Mucosa of descending colon (tissue), 3 donors: ENCODE data around the gene SLC7A6. TPM values are rescaled to one million over a fixed set of nuclear protein-coding genes. Genes with fewer than 3 reads are reported as not detected.

Experiments used
- ATAC-seq: fragments of 200-7000 bp; cut with Tn5 transposase; one replicate; pipeline ENCODE4 v1.9.1; 2020; ENCODE audit warnings: mild to moderate bottlenecking, moderate library complexity
- DNase-seq, 3 donors: peaks; one replicate each; pipeline ENCODE4 v3.0.0-alpha.2; 2020
- H3K36me3 ChIP-seq: fragments of 200-600 bp; one replicate; pipeline ENCODE4 v1.8.0; 2021; ENCODE audit warnings: low read depth, mild to moderate bottlenecking
- H3K4me1 ChIP-seq: fragments of 200-600 bp; one replicate; pipeline ENCODE4 v1.8.0; 2021; ENCODE audit warnings: low read depth, mild to moderate bottlenecking
- H3K4me3 ChIP-seq: fragments of 200-600 bp; one replicate; pipeline ENCODE4 v1.8.0; 2021; ENCODE audit warnings: mild to moderate bottlenecking
- H3K9me3 ChIP-seq: fragments of 200-600 bp; one replicate; pipeline ENCODE4 v1.8.0; 2021; ENCODE audit warnings: mild to moderate bottlenecking
- intact Hi-C, 2 donors: fragments of 100-400 bp; cut with DNase I in 1 of 2; cut with micrococcal nuclease in 1 of 2; formaldehyde crosslinking; loops; one replicate each; pipeline versions ENCODE4 v1.11.0 to v1.11.1; 2022; cut with DNase I, micrococcal nuclease
- total RNA-seq, 3 donors: library from RNA; stranded (reverse); fragmentation: NEBNext Ultra II Directional in 2 of 3; extraction: Animal tissue kit (Norgen Biotek cat#: 25700) in 2 of 3; gene quantifications; one replicate each; pipeline versions ENCODE4 v1.2.1 to v1.2.4, GENCODE V29; 2021 to 2023
- TF ChIP-seq, protein P1 (sequence below): fragments of 200-600 bp; IDR thresholded peaks from one replicate; pipeline ENCODE4 v1.8.0; 2022; ENCODE audit warnings: antibody characterized with exemption, mild to moderate bottlenecking
- donor health status: DM: no; HTN: no; CAD: no; lungs with moderate emphysema.
- donor health status: DM: no; HTN: no; CAD: no.
- donor health status: DM: no; HTN: yes; CAD: no.

Gene SLC7A6
- total RNA-seq, 3 donors from 2014 or later, result 35.0 to 41.4 (median 37.2) TPM

DNA sequence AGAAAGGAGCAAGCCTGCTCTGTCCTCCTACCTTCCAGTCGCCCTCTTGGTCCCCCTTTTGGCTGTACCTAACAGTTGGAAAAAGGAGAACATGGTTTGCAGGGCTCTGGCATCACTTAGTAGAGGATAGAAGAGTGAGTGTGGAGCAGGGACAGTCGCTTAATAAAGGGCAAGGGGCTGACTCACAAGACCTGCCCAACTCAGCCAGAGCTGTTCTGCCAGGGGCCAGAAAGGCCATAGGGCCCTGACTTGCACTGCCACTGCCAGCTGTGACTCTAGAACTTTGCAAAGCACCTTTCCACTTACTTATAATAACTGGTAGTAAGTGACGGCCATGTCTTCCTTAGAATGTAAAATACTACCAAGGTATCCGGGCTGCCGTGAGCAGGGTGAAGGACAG, 60.0 kb downstream of the SLC7A6 start:
- no peaks in the 10 kb centered on the region for H3K9me3 ChIP-seq
- intact Hi-C loops, result no loop called here
- TF ChIP-seq, protein P1, sequence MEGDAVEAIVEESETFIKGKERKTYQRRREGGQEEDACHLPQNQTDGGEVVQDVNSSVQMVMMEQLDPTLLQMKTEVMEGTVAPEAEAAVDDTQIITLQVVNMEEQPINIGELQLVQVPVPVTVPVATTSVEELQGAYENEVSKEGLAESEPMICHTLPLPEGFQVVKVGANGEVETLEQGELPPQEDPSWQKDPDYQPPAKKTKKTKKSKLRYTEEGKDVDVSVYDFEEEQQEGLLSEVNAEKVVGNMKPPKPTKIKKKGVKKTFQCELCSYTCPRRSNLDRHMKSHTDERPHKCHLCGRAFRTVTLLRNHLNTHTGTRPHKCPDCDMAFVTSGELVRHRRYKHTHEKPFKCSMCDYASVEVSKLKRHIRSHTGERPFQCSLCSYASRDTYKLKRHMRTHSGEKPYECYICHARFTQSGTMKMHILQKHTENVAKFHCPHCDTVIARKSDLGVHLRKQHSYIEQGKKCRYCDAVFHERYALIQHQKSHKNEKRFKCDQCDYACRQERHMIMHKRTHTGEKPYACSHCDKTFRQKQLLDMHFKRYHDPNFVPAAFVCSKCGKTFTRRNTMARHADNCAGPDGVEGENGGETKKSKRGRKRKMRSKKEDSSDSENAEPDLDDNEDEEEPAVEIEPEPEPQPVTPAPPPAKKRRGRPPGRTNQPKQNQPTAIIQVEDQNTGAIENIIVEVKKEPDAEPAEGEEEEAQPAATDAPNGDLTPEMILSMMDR, result no peak
- H3K36me3 ChIP-seq, result no peaks in the 10 kb centered on the region
- ATAC-seq, result no peak
- H3K4me1 ChIP-seq, result no peaks in the 10 kb centered on the region
- DNase-seq, result no peak
- no peak overlapping the region for H3K4me3 ChIP-seq

DNA sequence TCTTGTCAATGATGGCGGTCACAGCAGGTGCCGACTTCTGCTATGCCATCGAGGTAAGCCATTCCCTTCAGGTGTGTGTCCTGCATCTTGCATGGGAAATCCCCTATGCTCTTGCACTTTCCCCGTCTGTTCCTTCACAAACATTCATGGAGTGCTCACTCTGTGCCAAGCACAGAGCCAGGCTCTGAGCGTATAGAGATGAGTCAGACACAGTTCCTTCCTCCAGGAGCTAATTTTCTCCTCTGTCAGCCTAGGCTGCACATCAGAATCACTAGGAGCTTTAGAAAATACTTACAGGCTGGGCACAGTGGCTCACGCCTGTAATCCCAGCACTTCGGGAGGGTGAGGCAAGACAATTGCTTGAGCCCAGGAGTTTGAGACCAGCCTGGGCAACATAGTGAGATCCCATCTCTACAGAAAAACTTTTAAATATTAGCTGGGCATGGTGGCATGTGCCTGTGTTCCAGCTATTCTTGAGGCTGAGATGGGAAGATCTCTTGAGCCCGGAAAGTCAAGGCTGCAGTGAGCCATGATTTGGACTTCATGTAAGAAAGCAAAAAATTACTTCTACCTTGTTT, 60.5 kb downstream of the SLC7A6 start:
- intact Hi-C loops, result loop anchor here in 1 of 2 donors (5.0 kb wide), 2 partner anchors 63 to 83 kb away; partner anchors contain the start of gene SLC7A6
- Histone ChIP-seq H3K36me3 (no peaks in the 10 kb centered on the region), H3K9me3 (no peaks in the 10 kb centered on the region), H3K4me3 (no peak overlapping the region), H3K4me1 (no peaks in the 10 kb centered on the region)
- TF ChIP-seq, protein P1, result no peak
- no peak for DNase-seq
- no peak for ATAC-seq

DNA sequence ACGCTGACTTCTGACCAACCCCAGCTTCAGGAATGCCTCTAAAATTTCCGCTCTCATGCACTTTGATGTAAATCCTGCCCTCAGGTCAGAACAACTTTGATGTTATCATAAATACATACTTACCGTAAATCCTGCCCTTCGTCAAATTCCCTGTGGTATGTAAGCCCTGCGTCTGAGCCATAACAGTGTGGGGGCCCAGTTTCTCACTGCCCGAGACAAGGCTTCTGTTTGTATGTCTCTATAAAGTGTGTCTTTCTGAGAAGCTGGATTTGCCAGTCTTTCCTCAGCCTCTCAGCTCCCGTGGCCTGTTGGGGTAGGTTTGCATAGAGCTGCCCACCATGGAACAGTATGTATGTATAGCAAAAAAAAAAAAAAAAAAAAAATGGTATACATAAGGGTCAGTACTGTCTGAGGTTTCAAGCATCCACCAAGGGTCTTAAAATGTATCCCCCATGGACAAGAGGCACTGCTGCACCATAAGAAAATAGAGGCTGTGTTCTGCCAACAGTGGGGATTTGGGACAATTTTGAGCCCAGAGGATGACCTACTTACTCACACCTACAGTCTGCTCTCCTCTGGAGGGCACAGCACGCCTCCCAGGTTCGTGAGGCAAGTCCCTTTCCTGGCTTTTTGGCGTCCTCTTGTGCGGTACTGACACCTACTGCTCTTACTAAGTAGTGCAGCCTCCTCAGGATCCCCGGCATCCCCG, 64.0 kb downstream of the SLC7A6 start:
- DNase-seq, result peak; percentile 67 to 87 (median 78)
- intact Hi-C loops, result loop anchor here (2.0 to 5.0 kb wide), 3 partner anchors 66 to 86 kb away; partner anchors contain the start of gene SLC7A6 (in 1 of the 2)
- TF ChIP-seq, protein P1, result peak; percentile 77
- H3K9me3 ChIP-seq, result no peaks in the 10 kb centered on the region
- H3K4me1 ChIP-seq, result no peaks in the 10 kb centered on the region
- no peaks in the 10 kb centered on the region for H3K36me3 ChIP-seq
- H3K4me3 ChIP-seq, result no peak overlapping the region
- ATAC-seq, result peak; percentile 99

DNA sequence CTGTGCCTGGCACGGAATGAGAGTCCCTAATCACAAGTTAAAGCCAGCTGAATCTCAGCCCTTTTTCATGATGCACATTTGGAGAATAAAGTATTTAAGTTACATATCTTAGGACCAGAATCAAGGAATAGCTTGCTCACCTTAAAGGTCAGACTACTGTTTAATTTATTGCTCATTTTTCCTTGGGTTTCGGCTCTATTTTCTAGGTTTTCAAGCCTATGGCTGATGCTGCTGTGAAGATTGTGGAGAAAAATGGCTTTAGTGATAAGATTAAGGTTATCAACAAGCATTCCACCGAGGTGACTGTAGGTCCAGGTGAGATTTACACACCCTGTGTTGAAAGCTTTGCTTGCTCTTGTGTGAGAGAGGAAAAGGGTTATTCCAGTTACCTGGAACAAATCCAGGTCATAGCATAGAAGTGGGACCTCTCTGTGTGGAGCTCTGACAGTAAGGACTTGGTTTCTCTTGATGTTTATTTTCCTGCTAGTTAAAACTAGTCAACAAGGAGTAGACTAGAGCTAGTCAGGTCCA, 64.6 kb downstream of the SLC7A6 start:
- Histone ChIP-seq H3K36me3 (no peaks in the 10 kb centered on the region), H3K4me3 (no peak overlapping the region), H3K4me1 (no peaks in the 10 kb centered on the region), H3K9me3 (no peaks in the 10 kb centered on the region)
- DNase-seq (no peak), ATAC-seq (no peak)
- intact Hi-C loops, result loop anchor here (2.0 to 5.0 kb wide), 3 partner anchors 67 to 87 kb away; partner anchors contain the start of gene SLC7A6 (in 1 of the 2)
- TF ChIP-seq, protein P1, result no peak

DNA sequence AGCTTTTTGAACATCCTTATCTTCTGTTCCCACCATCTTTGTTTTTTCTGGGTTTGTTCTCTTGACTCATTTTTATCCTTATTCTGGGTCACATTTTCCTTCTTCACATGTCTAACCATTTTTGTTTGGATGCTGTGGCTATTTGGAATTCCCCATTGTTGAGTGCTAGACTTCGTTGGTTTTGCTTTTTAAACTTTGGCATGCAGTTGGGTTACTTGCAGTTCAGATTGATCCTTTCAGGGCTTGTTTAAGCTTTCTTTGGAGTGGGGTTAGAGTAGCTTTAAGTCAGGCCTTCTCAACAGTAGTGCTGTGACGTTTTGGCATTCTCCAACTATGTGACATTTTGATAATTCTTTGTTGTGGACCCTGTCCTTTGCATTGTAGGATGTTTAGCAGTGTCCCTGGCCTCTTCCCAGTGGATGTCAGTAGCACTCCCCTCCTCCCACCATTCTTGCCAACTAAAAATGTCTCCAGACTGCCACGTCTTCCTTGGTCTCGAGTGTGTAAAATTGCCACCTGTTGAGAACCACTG, 67.6 kb downstream of the SLC7A6 start:
- no peak for DNase-seq
- no peak for ATAC-seq
- no peaks in the 10 kb centered on the region for H3K4me1 ChIP-seq
- no peak overlapping the region for H3K4me3 ChIP-seq
- TF ChIP-seq, protein P1, result no peak
- no peaks in the 10 kb centered on the region for H3K36me3 ChIP-seq
- no peaks in the 10 kb centered on the region for H3K9me3 ChIP-seq
- intact Hi-C loops, result no loop called here
